Astrocyte of the cerebellum (primary cell): Measurements from ENCODE around the gene TIMM10.

Source experiments
- DNase-seq: peaks from one replicate; pipeline ENCODE4 v3.0.0-alpha.2; 2011; ENCODE audit warnings: low read depth
- H3K4me3 ChIP-seq: 2 replicates; pipeline ENCODE4 v1.5.1; 2011; ENCODE audit warnings: mild to moderate bottlenecking, low read depth, low read length, moderate library complexity
- in situ Hi-C: cut with HindIII; loops from 2 replicates; pipeline ENCODE4 v1.10.0; 2017; ENCODE audit warnings: low sequenced_read_pairs
- TF ChIP-seq, protein P1 (sequence below): IDR thresholded peaks from 2 replicates; pipeline ENCODE4 v1.5.1; 2012; ENCODE audit warnings: low read length, low read depth, moderate library complexity, mild to moderate bottlenecking; ENCODE audit errors: missing control alignments

Gene TIMM10

DNA sequence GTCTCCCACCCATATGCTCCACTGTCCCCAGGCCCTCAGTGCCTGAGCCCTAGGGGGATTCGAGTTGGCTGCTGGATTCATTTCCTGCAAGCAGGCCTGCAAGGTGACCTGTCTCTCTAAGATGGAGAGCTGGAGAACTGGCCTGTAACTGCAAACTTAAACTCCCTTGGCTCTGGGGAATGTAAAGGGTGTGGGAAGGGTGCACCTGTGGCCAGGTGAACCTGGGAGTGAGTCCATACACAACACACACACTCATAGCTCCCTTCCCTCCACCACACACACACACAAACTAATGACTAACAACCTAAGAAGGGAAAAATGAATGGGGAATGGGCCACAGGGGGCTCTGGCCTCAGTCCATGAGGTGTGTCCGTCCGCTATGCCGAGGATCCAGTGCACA lies 21.4 kb upstream of the TIMM10 start:
- no peak overlapping the region for H3K4me3 ChIP-seq
- in situ Hi-C loops: no loop called here
- no peak for DNase-seq
- TF ChIP-seq, protein P1, sequence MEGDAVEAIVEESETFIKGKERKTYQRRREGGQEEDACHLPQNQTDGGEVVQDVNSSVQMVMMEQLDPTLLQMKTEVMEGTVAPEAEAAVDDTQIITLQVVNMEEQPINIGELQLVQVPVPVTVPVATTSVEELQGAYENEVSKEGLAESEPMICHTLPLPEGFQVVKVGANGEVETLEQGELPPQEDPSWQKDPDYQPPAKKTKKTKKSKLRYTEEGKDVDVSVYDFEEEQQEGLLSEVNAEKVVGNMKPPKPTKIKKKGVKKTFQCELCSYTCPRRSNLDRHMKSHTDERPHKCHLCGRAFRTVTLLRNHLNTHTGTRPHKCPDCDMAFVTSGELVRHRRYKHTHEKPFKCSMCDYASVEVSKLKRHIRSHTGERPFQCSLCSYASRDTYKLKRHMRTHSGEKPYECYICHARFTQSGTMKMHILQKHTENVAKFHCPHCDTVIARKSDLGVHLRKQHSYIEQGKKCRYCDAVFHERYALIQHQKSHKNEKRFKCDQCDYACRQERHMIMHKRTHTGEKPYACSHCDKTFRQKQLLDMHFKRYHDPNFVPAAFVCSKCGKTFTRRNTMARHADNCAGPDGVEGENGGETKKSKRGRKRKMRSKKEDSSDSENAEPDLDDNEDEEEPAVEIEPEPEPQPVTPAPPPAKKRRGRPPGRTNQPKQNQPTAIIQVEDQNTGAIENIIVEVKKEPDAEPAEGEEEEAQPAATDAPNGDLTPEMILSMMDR: no peak

DNA sequence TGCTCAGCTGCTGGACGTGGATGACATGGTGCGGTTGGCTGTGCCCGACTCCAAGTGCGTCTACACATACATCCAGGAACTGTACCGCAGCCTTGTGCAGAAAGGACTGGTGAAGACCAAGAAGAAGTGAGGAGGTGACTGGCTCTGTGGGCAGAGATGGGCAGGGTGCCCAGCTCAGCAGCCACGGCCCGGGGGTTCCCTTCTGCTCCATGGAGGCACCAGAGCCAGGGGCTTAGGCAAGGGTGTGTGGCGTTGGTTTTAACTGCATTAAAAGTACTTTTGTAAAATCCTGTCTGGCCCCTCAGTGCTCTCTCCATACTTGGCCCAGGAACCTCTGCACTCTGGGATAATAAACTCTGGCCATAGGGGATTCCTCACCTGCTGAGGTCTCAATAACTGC lies 19.4 kb upstream of the TIMM10 start:
- TF ChIP-seq, protein P1: no peak
- in situ Hi-C loops: no loop called here
- no peak for DNase-seq
- H3K4me3 ChIP-seq: no peak overlapping the region

DNA sequence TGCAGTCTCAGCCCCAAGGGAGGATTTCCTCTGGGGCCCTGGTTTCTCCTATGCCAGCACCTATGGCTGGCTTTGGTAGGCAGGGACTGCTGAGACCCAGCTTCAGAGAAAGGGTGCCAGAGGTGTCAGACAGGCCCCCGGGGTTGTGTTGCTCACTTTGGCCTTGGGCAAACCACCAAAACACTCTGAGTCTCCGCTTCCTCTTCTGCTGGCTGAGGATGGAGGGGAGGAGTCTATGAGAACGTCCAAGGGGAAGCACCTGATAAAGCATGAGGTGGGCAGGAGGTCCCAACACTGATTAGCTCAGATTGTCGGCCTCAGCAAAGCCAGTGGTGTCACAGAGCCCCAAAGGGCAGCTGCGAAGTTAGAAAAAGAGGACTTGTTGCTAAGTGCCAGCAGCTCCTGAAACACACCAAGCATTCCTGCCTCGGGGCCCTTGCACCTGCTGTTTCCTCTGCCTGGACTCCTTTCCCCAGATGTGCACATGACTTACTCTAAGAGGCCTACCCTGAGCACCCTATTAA lies 17.4 kb upstream of the TIMM10 start:
- no peak for DNase-seq
- TF ChIP-seq, protein P1: no peak
- H3K4me3 ChIP-seq: no peak overlapping the region
- in situ Hi-C loops: no loop called here

DNA sequence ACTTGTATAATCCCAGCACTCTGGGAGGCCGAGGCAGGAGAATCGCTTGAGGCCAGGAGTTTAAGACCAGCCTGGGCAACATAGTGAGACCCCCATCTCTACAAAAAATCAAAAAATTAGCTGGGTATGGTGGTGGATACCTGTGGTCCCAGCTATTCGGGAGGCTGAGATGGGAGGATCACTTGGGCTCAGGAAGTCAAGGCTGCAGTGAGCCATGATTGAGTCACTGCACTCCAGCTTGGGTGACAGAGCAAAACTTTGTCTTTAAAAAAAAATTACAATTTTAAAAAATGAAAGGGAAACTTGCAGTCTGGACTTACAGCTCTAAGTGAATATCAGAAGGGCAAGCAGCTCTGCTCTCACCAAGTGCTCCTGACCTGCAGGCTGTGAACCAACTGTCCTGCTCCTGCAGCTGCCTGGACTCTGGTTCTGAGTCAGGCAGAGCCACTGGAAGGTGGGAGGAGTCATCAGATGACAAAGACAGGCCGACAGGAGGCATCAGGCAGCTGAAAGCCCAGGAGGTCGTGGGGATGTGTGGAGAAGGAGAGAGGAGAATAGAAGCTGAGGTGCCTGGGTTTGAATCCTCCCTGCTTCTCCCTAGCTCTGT lies 16.4 kb upstream of the TIMM10 start:
- in situ Hi-C loops: no loop called here
- TF ChIP-seq, protein P1: no peak
- DNase-seq: no peak
- no peak overlapping the region for H3K4me3 ChIP-seq

DNA sequence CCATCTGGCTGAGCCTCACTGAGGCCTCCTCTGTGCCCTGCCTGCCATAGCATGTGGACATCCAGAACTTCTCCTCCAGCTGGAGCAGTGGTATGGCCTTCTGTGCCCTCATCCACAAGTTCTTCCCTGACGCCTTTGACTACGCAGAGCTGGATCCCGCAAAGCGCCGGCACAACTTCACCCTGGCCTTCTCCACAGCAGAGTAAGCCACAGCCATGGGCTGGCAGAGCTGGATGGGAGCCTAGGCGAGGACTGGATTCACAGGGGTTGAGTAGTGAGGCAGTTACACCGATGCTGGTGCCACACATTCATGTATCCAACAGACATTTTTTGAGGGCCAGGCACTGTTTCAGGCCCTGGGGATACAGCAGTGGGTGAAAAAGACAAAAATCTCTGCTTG lies 15.9 kb upstream of the TIMM10 start:
- TF ChIP-seq, protein P1: no peak
- no peak for DNase-seq
- in situ Hi-C loops: no loop called here
- no peak overlapping the region for H3K4me3 ChIP-seq

DNA sequence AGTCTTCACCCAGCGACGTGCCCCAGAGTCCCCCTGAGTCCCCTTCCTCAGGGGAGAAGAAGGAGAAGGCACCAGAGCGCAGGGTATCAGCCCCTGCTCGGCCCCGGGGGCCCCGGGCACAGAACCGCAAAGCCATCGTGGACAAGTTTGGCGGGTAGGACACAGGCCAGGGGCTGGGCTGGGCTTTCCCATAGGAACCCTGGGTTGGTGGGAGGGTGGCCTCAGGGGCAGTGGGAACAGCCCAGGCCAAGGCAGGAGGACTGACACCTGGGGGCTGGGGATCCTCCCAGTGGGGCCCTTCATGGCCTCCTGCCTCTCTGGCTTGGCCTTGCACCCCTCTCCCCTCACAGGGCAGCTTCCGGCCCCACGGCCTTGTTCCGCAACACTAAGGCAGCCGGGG lies 15.3 kb upstream of the TIMM10 start:
- no peak for DNase-seq
- TF ChIP-seq, protein P1: no peak
- in situ Hi-C loops: no loop called here
- H3K4me3 ChIP-seq: no peak overlapping the region
